IMR-90 (cell line): Measurements from ENCODE around the gene SLC44A4. TPM values are rescaled to one million over a fixed set of nuclear protein-coding genes. Genes with fewer than 3 reads are reported as not detected.

ENCODE experiments used
- ATAC-seq: fragments of 200-7000 bp; cut with Tn5 transposase; 2 replicates; pipeline ENCODE4 v1.9.1; 2020; ENCODE audit warnings: low read depth, mild to moderate bottlenecking, moderate library complexity
- BruUV-seq: library from RNA; stranded (reverse); fragments of 400-500 nt; replicated peaks from 2 replicates; lab custom pipeline; 2021; lab: Mats Ljungman, UMichigan
- CTCF ChIA-PET: fragments of 300-600 bp; formaldehyde crosslinking; extraction: SDS; loops from one replicate; lab custom pipeline; 2021; ENCODE audit warnings: antibody characterized with exemption; lab: Yijun Ruan, JAX
- POLR2A ChIA-PET: fragments of 300-600 bp; sonication (Branson Sonifier 250); formaldehyde crosslinking; loops from one replicate; lab custom pipeline; 2022; ENCODE audit warnings: antibody characterized with exemption; ENCODE audit not compliant: unreplicated experiment; lab: Charles Lee
- DNase-seq: peaks from one replicate; pipeline ENCODE4 v3.0.0; 2013
- H2AFZ ChIP-seq: replicated peaks from 2 replicates; pipeline ENCODE3; 2013; ENCODE audit warnings: low read length, mild to moderate bottlenecking; ENCODE audit not compliant: poor library complexity
- H2AK5ac ChIP-seq: 2 replicates; pipeline ENCODE4 v1.6.1; 2013; ENCODE audit warnings: low read depth, low read length, inconsistent platforms
- H2AK9ac ChIP-seq: replicated peaks from 2 replicates; pipeline ENCODE3; 2013; ENCODE audit warnings: mild to moderate bottlenecking, low read depth, low read length, moderate library complexity; ENCODE audit not compliant: poor library complexity
- H2BK120ac ChIP-seq: 2 replicates; pipeline ENCODE4 v1.6.1; 2013; ENCODE audit warnings: low read depth, low read length, inconsistent platforms
- H2BK15ac ChIP-seq: 3 replicates; pipeline ENCODE4 v1.6.1; 2013; ENCODE audit warnings: low read depth, low read length, inconsistent platforms
- H2BK20ac ChIP-seq: 2 replicates; pipeline ENCODE4 v1.6.1; 2013; ENCODE audit warnings: low read depth, mild to moderate bottlenecking, inconsistent platforms, low read length, moderate library complexity
- H2BK5ac ChIP-seq: 2 replicates; pipeline ENCODE4 v1.6.1; 2013; ENCODE audit warnings: mild to moderate bottlenecking, low read depth, low read length, inconsistent platforms; ENCODE audit not compliant: poor library complexity, severe bottlenecking
- H3K14ac ChIP-seq: replicated peaks from 2 replicates; pipeline ENCODE4 v1.6.1; 2013; ENCODE audit warnings: low read depth, low read length, inconsistent platforms
- H3K18ac ChIP-seq: 2 replicates; pipeline ENCODE4 v1.6.1; 2013; ENCODE audit warnings: low read depth, low read length, control low read depth
- H3K23ac ChIP-seq: 2 replicates; pipeline ENCODE4 v1.6.1; 2013; ENCODE audit warnings: low read depth, low read length, inconsistent platforms
- H3K27ac ChIP-seq: 2 replicates; pipeline ENCODE4 v1.5.1; 2013; ENCODE audit warnings: mild to moderate bottlenecking, control low read depth, low read length; ENCODE audit not compliant: insufficient read depth
- H3K27me3 ChIP-seq: 2 replicates; pipeline ENCODE4 v1.6.1; 2013; ENCODE audit warnings: low read length; ENCODE audit not compliant: control insufficient read depth, insufficient read depth
- H3K36me3 ChIP-seq: 2 replicates; pipeline ENCODE4 v1.6.1; 2013; ENCODE audit warnings: low read length, mixed read lengths; ENCODE audit not compliant: control insufficient read depth, insufficient read depth
- H3K4ac ChIP-seq: 2 replicates; pipeline ENCODE4 v1.6.1; 2013; ENCODE audit warnings: low read depth, low read length, inconsistent platforms
- H3K4me1 ChIP-seq: 2 replicates; pipeline ENCODE4 v1.6.1; 2013; ENCODE audit warnings: low read length, mixed read lengths; ENCODE audit not compliant: control insufficient read depth, insufficient read depth
- H3K4me2 ChIP-seq: 2 replicates; pipeline ENCODE4 v1.6.1; 2013; ENCODE audit warnings: low read depth, mild to moderate bottlenecking, control low read depth, low read length, moderate library complexity
- H3K4me3 ChIP-seq: 2 replicates; pipeline ENCODE4 v1.5.1; 2013; ENCODE audit warnings: low read depth, mild to moderate bottlenecking, control low read depth, low read length, moderate library complexity; ENCODE audit not compliant: insufficient read depth
- H3K56ac ChIP-seq: 2 replicates; pipeline ENCODE4 v1.6.1; 2013; ENCODE audit warnings: low read length, inconsistent platforms; ENCODE audit not compliant: insufficient read depth; ENCODE audit errors: extremely low read depth
- H3K79me1 ChIP-seq, 2 experiments: 2 replicates each; pipeline ENCODE4 v1.6.1; 2013; ENCODE audit warnings: low read length in 2 of 2, inconsistent platforms in 1 of 2, low read depth in 1 of 2
- H3K9ac ChIP-seq: 2 replicates; pipeline ENCODE4 v1.6.1; 2013; ENCODE audit warnings: low read depth, low read length, control low read depth
- H3K9me1 ChIP-seq: 2 replicates; pipeline ENCODE4 v1.6.1; 2013; ENCODE audit warnings: low read length, inconsistent platforms; ENCODE audit not compliant: insufficient read depth
- H3K9me3 ChIP-seq: 2 replicates; pipeline ENCODE4 v1.6.1; 2013; ENCODE audit warnings: low read length; ENCODE audit not compliant: control insufficient read depth, insufficient read depth
- H4K20me1 ChIP-seq: 2 replicates; pipeline ENCODE4 v1.6.1; 2013; ENCODE audit warnings: low read length, inconsistent platforms; ENCODE audit not compliant: insufficient read depth
- H4K5ac ChIP-seq: 2 replicates; pipeline ENCODE4 v1.6.1; 2013; ENCODE audit warnings: mild to moderate bottlenecking, low read depth, low read length, control low read depth
- H4K8ac ChIP-seq, 2 experiments: 2 replicates each; pipeline ENCODE4 v1.6.1; 2013; ENCODE audit warnings: low read depth in 2 of 2, low read length in 2 of 2, control low read depth in 1 of 2, inconsistent platforms in 1 of 2
- H4K91ac ChIP-seq: 2 replicates; pipeline ENCODE4 v1.6.1; 2013; ENCODE audit warnings: low read depth, low read length, inconsistent platforms; ENCODE audit not compliant: insufficient read depth
- CTCF ChIP-seq: conservative IDR thresholded peaks from 2 replicates; pipeline ENCODE4 v1.5.1; 2012; ENCODE audit warnings: mild to moderate bottlenecking, low read depth, low read length, improper control_type of control experiment
- RAD21 ChIP-seq: IDR thresholded peaks from 2 replicates; pipeline ENCODE4 v1.6.1; 2012; ENCODE audit warnings: low read length, improper control_type of control experiment
- SMC3 ChIP-seq: fragments of 150-350 bp; IDR thresholded peaks from 2 replicates; pipeline ENCODE4 v1.6.1; 2016; ENCODE audit warnings: low read depth, mild to moderate bottlenecking, antibody characterized with exemption, low read length, moderate library complexity
- USF2 ChIP-seq: fragments of 150-350 bp; IDR thresholded peaks from 2 replicates; pipeline ENCODE4 v1.6.1; 2017; ENCODE audit warnings: mild to moderate bottlenecking, antibody characterized with exemption, low read length, low read depth
- WGBS, 2 experiments: methylation state at CpG; one replicate each; pipeline versions ENCODE4 v1.1.5 to v1.1.7; 2013; ENCODE audit warnings: missing lambda C conversion rate in 2 of 2; ENCODE audit not compliant: insufficient read length in 1 of 2; ENCODE audit errors: extremely low coverage in 2 of 2; 5-methylcytosine and 5-hydroxymethylcytosine counted together
- dilution Hi-C: fragments of 300-500 bp; cut with HindIII; formaldehyde crosslinking; loops from one replicate; pipeline ENCODE4 v1.14.3; 2018; ENCODE audit warnings: low sequenced_read_pairs; ENCODE audit not compliant: unreplicated experiment
- in situ Hi-C: fragments of 300-500 bp; cut with MboI; formaldehyde crosslinking; loops from 3 replicates; pipeline ENCODE4 v1.14.3; 2019; ENCODE audit warnings: low sequenced_read_pairs, inconsistent platforms, mixed read lengths
- intact Hi-C: fragments of 100-400 bp; cut with micrococcal nuclease; formaldehyde crosslinking; loops from 2 replicates; pipeline ENCODE4 v1.10.0; 2022
- polyA plus RNA-seq, 3 experiments: library from polyadenylated mRNA; depleted of rRNA; stranded (reverse); fragments of >200 nt; gene quantifications; 2 replicates each; pipeline ENCODE4 v1.2.3, GENCODE V29; 2012; ENCODE audit warnings: low replicate concordance in 1 of 3
- total RNA-seq: library from RNA; depleted of rRNA; stranded (reverse); fragments of >200 nt; gene quantifications from 2 replicates; pipeline ENCODE4 v1.2.3, GENCODE V29; 2012

SLC44A4 gene
- total and polyA plus RNA-seq, 2 of the 4 experiments (the other 2 are of a cell fraction): 0.14 to 0.36 TPM

DNA sequence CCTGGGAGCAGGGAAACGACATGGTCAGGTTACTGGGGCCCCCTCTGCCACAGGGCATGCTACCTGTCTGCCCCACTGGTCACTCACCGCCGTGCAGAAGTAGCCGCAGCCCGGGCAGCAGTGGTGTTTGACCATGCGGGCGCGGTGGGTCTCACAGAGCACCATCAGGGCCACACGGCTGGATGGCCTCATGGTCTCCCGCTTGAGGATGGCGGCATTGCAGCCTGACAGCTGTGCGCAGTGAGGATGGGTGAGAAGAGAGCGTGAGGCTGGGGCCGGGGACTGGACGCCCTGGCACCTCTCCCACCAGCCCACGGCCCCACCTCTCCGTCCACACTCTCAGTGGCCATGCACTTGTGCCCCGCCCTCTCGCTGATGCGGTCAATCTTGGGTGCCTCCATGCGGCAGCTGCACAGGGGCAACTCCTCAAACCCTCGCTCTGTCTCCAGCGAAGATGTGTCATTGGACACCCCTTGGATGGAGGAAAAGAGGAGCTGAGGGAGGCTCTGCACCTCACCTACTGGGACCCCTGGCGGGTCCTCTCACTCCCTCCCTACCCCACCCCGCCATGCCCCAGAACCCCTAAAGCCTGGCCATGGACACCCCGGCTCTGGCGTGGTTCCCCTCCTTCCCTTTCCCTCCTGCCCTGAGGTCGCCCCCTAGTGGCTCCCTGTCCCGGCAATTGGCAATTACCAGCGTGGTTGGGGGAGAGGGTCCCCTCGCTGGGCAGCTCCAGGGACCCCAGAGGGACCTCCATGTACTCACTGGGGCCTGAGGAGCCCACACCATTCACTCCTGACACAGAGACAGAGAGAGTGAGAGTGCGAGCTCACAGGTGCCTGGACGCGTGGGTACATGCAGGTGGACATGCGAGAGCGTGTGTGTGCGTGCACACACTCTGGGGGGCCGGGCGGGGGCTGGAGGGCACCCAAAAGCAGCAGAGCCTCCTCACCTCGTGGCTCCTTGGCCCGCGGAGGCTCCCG lies 9.8 kb upstream of the SLC44A4 start:
- Histone ChIP-seq H2BK15ac (no peak overlapping the region), H3K4me2 (no peak overlapping the region), H4K5ac (no peak overlapping the region), H3K14ac (no peak overlapping the region), H3K9me3 (no peaks in the 10 kb centered on the region), H3K9me1 (no peaks in the 10 kb centered on the region), H3K4me3 (no peak overlapping the region), H3K56ac (no peak overlapping the region), H4K20me1 (no peaks in the 10 kb centered on the region; the same call in 1 of the 2 replicates), H3K27ac (no peak overlapping the region), H2AFZ (peak overlapping the region; percentile 70), H3K18ac (no peak overlapping the region), H3K23ac (no peak overlapping the region), H2AK5ac (0 out of 2 replicates have a peak overlapping the region, but pooled peaks have one; percentile 1), H3K4me1 (no peaks in the 10 kb centered on the region), H3K27me3 (no peaks in the 10 kb centered on the region), H2BK20ac (no peak overlapping the region), H2BK5ac (no peak overlapping the region), H3K79me1 (peaks cover 5% of the 10 kb centered on the region in 2 experiments; a peak in 2 of 4 replicates), H3K36me3 (peaks cover 68% of the 10 kb centered on the region), H3K9ac (no peak overlapping the region), H2BK120ac (no peak overlapping the region), H2AK9ac (peak overlapping the region; percentile 82), H3K4ac (no peak overlapping the region), H4K8ac (no peak overlapping the region), H4K91ac (no peak overlapping the region)
- POLR2A ChIA-PET: no interaction called here
- in situ Hi-C loops (no loop called here), dilution Hi-C loops (no loop called here), intact Hi-C loops (loop anchor here (1.0 kb wide), 1 partner anchor 208 kb away; no protein-coding TSS in a partner anchor)
- CTCF ChIA-PET: interaction anchor here (0.8 to 2.4 kb wide), 2 partner anchors 9 to 13 kb away, joined by 3 to 7 read pairs; partner anchors contain the start of gene EHMT2
- WGBS, 2 experiments: 97% methylated on average over 11 of the region's 43 CpGs; no CpG with 5 or more reads in 1 of the 2 experiments
- TF ChIP-seq USF2: no peak
- TF ChIP-seq CTCF: peak; percentile 51
- TF ChIP-seq RAD21: peak; percentile 48
- TF ChIP-seq SMC3: peak; percentile 44
- DNase-seq (no peak), ATAC-seq (peak; percentile 66; the same call in 1 of the 2 replicates)
- no TSS peak for BruUV-seq
